Suppressor macrophage treated with lipopolysaccharide for 4 hours (primary cell): ENCODE results near the gene MSI2.
"Not testable (repeated sequence)": the region's sequence is repeated elsewhere in the genome, so short reads cannot be mapped to it uniquely, and the experiment has no call there.

Experiments
- DNase-seq: peaks from one replicate; pipeline ENCODE4 v3.0.0-alpha.2; 2020

Gene MSI2

GRCh38 chr17:57294101-57294500 is 37.8 kb downstream of the MSI2 start:
- no peak for DNase-seq

GRCh38 chr17:57294629-57295501 is 38.5 kb downstream of the MSI2 start:
- no peak for DNase-seq

- no peak for DNase-seq
These were observed 39.3 kb downstream of the MSI2 start for GRCh38 chr17:57295526-57296023.

- DNase-seq = no peak
These were observed 39.9 kb downstream of the MSI2 start for GRCh38 chr17:57296231-57296630.

GRCh38 chr17:57299176-57299575 is 42.9 kb downstream of the MSI2 start:
- no peak for DNase-seq

- not testable (repeated sequence) for DNase-seq
These were observed 44.3 kb downstream of the MSI2 start for GRCh38 chr17:57300592-57300991.

GRCh38 chr17:57302690-57303465 is 46.6 kb downstream of the MSI2 start:
- no peak for DNase-seq

GRCh38 chr17:57305144-57305728 is 48.9 kb downstream of the MSI2 start:
- no peak for DNase-seq

GRCh38 chr17:57305908-57306504 is 49.7 kb downstream of the MSI2 start:
- no peak for DNase-seq

GRCh38 chr17:57308543-57309186 is 52.3 kb downstream of the MSI2 start:
- DNase-seq = no peak

- no peak for DNase-seq
These were observed 53.2 kb downstream of the MSI2 start for GRCh38 chr17:57309479-57309878.

- no peak for DNase-seq
These were observed 55.2 kb downstream of the MSI2 start for GRCh38 chr17:57311281-57312216.

GRCh38 chr17:57312242-57312641 is 55.9 kb downstream of the MSI2 start:
- DNase-seq = no peak

- DNase-seq = no peak
These were observed 56.9 kb downstream of the MSI2 start for GRCh38 chr17:57313097-57313835.

GRCh38 chr17:57315061-57316015 is 59.0 kb downstream of the MSI2 start:
- DNase-seq = no peak

GRCh38 chr17:57316361-57316760 is 60.0 kb downstream of the MSI2 start:
- DNase-seq = no peak

- DNase-seq = no peak
These were observed 60.8 kb downstream of the MSI2 start for GRCh38 chr17:57317079-57317478.

GRCh38 chr17:57318913-57319312 is 62.6 kb downstream of the MSI2 start:
- no peak for DNase-seq

GRCh38 chr17:57319806-57320205 is 63.5 kb downstream of the MSI2 start:
- DNase-seq = no peak
